HG03565 (cell line): ENCODE data around the gene APOB.

Experiments used
- ATAC-seq: cut with Tn5 transposase; IDR thresholded peaks from one replicate; pipeline ENCODE4 v1.9.1; 2021; ENCODE audit warnings: mild to moderate bottlenecking, moderate library complexity; ENCODE audit not compliant: unreplicated experiment

APOB gene

DNA sequence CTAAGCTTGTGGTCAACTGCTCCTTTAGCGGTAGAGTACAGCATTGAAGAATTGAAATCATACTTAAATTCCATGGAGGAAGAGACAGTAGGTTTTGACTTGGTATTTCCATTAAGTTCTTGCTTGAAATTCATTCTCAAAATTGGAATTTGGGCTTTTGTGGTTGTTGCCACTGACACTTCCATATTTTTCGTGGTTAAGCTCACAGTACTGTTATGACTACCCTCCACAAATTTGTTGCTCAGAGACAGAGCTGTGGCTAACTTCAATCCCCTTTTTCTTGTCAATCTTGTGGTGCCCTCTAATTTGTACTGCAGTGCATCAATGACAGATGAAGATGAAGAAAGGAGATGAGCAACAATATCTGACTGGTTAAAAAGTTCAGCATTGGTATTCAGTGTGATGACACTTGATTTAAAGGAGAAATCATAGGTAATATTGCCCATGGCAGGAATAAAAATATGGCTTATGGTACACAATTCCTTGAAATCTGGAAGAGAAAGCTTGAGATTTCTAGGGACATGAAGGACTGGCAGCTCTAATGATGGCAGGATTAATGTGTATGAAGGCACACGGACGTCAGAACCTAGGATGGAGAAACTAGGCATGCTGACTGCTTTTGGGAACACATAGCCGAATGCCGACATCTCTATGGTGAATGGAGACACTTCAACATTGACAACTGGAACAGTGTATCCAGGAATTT, 37.3 kb downstream of the APOB start:
- no peak for ATAC-seq

DNA sequence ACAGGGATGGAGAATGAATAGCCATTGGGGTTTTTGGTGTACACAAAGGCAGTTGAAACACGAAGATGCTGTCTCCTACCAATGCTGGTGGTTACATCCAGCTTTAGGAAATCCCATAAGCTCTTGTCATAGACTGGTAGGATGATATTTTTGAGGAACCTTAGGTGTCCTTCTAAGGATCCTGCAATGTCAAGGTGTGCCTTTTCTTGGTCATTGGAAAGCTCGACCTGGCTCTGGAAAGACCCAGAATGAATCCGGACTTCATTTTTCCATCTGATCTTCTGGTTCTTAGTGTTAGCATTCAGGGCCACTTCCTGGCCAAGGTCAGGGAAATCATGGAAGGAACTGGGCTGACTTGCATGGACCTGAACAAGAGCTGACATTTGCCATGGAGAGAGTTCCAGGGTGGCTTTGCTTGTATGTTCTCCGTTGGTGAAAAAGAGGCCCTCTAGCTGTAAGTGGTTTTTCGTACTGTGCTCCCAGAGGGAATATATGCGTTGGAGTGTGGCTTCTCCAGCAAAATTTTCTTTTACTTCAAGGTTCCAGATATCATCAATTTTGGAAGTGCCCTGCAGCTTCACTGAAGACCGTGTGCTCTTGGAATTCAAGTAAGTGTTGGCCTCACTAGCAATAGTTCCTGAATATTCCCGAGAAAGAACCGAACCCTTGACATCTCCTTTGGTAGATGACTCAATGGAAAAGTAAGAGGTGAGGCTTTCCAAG, 38.0 kb downstream of the APOB start:
- ATAC-seq = no peak

DNA sequence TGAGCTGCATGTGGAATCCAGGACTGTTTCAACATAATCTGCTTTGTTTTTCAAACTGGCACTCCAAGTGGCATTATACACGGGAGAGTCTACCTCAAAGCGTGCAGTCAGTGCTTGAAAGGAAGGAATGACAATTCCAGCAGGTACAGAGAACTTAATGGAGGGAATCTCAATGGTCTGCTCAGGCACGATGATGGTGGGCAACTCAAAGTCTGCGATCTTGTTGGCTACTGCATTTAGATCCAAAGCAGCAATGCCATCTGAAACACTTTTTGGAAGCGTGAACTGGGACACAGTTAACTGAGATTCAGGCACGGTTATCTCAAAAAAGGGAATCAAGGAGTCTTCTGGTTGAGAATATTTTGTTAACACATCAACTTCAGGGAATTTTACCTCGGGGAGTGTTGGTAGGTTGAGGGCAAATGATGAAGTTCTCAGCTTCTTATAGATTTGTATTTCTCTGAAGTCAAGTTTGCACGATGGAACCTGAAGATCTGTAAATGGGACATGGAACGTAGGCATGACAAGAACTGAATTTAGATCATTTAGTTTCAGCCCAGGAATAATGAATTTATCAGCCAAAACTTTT, 38.7 kb downstream of the APOB start:
- no peak for ATAC-seq

DNA sequence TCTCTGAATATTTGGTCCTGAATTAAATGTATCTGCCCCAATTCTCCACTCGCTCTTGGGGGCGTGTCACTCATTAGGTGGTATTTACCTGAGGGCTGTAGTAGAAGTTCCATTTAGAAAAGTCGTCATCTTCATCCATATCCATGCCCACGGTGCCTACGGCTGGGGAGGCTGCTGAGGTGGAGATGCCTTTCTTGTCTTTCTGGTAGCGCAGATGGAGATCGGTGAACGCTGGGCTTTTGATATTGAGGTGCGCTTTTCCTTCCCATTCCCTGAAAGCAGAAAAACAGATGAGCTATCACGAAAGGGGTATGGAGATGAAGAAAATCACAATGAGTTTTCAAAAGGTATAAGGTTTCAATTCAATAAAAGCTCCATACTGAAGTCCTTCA, 39.7 kb downstream of the APOB start:
- ATAC-seq = no peak

DNA sequence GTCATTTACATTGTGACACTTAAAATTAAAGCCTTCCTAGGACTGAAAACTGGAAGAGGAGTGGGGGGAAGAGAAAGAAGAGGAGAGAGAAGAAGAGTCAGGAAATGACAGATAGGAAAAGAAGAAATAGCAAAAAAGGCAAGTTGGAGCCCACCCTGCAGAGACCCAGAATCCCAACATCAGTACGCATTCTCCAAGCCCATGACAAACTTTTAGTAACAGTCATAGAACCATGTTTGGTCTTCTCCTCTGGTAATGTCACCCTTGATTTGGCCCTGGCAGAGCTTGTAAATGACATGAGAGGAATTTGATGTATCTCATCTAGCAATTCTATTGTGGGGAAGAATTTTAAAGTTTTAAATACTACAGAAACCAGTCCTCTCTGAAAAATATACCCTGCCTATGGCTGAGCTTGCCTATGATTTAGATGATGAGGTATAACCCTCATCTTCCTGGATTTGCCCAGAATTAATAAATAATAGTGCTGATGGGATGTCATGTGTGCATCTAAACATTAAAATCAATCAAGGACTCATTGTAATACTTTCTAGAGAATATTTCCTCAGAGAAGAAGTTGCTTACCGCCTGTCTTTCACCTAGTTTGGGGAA, 40.2 kb downstream of the APOB start:
- ATAC-seq = no peak

DNA sequence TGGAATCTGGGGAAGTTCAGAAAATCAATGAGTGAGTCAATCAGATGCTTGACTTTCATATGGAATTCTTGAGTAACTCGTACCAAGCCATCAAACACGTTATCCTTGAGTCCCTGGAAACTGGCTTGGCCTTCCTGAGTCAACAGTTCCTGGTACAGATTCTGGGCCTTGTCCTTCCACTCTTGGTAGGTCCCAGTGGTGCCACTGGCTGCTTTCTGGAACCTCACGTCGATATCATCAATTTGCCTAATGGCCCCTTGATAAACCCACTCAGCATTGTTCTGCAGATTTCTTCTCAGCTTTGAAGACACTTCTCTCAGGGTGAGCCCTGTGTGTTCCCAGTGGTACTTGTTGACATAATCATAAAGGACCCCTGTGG, 41.1 kb downstream of the APOB start:
- no peak for ATAC-seq

DNA sequence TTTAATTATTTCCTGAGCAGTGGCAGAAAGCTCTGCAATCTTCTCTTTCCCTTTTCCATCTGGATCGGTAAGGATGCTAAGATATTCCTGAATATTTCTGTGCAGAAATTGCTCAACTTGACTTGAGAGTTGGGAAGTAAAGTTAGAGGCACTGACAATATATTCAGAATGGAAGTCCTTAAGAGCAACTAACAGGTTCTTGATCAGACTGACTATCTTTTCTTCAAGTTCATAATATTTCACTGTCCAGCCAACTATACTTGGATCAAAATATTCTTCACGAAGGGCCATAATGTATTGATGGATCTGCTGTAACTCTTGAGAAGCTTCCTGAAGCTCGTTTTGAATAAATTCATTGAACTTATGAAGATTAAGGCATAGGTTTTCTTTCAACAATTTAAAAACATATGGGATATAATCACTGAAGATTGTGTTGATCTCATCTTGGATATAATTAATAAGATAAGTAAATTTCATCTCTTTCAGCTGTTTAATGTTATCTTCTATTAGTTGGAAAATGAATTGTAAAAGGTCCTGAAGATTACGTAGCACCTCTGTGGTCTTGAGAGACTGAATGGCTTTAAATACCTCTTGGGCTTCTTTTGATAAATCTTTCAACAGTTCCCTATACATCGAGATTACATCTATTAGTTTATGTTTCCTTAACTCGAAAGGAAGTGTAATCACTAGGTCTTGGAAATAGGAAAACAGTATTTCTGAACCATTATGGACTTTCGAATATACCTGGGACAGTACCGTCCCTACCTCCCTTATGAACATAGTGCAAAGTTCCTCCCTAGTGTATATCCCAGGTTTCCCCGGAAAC, 41.7 kb downstream of the APOB start:
- no peak for ATAC-seq

DNA sequence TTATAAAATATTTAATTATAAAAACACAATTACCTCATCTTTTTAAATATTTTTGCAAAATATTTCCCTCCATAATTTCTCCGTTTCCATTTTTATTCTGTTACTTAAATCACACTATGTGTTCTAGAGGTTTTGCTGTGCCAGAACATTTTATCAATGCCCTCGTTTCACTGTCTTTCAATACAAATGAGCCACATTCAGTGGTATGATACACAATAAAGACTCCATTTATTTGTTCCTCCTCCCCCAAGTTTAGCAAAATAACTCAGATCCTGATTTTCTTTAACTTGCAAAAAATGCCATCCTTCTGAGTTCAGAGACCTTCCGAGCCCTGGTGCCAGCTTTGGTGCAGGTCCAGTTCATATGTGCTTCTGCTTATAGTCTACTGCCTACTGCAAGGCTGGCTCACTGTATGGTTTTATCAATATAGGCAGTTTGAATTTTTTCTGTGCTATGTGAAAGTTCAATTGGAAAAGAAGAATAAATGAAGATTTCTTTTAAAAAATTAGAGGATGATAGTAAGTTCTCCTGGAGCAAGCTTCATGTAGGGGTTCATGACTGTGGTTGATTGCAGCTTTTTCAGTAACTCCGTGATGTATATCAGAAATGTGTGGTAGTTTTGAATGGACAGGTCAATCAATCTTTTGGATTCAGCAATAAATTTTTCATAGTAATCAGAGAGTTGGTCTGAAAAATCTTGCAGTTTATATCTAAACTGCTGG, 42.5 kb downstream of the APOB start:
- no peak for ATAC-seq

DNA sequence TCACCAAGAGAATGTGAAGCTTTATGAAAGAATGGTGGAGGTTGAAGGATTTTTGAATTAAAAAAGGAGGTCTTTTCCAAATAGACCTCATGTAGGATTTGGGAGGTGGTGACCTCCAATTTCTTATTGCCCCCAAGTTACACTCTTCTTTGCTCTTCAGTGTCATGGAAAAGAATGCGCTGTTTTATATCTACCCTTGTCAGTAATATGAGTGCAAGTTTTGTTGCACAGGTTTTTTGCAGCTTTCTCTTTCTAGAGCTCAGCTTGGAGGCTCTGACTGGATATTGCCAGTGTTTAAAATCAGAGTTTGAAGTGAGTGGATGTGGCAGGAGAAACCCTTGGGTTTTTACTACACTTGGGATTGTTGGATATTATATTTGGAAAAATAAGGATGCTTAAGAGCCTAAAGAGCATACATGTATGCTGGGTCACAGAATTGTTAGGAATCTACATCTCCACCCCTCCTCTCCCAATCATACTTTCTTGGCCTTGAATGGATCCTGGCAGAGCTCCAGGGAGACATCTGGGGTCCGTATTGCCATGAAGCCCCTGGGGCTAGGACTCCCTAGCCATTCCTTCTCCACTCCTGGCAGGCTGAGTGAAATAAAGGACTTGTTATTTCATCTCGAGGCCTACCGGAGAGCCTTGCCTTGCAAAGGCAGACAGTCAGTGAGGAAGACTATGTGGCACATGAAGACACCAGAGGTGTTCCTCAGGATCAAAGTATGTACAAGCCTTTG, 43.8 kb downstream of the APOB start:
- no peak for ATAC-seq

DNA sequence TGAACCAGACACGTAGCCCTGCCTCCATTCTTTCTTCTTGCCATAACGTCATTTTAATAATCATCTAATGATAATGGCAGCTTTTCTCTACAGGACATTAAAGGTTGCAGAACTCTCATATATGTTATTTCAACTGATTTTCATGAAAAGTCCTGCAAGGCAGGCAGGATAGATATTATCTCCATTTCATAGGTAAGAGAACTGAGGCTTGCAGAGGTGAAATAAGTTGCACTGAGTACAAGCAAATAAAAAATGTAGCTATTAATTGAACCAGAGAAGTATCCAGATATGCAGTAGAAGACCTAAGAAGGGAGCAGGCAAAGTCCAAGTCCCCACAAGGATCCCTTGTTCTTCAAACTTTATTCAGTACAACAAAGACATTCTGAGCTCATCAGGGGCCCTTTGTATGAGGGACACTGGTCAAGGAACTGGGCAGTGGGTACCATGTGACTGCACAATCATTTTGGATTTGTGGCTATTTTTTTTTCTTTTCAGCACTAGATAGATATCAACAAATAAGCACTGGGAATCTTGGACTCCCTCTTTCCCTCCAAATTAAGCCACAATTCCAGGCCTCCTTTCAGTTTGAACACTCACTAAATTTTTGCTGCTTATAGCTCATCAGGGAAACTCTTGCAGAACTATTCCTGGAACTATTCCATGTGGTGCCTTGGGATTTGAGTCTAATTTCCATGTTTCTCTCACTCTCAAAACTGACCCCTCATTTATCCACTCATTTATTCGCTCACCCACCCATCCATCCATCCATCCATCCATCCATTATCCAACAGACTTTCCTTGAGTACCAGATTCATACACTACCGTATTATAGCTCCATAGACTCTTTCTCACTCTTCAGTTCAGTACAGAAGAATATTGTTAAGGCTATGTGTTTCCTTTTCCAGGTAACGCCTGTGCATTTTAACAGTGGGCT, 44.6 kb downstream of the APOB start:
- no peak for ATAC-seq

DNA sequence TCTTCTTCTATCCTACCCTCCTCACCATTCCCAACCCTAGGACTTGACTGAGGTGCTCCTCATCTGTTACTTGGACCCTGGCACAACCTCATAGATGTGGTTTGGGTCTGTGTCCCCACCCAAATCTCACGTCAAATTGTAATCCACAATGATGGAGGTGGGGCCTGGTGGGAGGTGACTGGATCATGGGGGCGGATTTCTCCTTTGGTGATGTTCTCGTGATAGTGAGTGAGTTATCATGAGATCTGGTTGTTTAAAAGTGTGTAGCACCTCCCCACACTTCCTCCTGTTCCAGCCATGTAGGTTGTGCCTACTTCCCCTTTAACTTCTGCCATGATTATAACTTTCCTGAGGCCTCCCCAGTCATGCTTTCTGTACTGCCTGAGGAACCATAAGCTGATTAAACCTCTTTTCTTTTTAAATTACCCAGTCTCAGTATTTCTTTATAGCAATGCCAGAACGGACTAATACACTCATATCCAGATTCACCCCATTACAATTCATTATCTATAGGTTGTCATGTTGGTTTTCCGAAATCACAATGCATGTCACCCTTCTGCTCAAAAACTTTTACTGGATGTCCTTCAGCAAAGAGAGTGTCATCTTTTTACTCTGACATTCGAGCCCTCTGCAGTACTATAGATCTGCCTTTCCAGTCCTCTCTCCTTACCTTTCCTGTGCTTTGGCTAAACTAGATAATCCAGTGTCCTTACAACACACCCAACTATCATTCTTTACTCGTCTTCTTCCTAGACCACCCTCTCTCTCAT, 45.7 kb downstream of the APOB start:
- ATAC-seq = no peak

DNA sequence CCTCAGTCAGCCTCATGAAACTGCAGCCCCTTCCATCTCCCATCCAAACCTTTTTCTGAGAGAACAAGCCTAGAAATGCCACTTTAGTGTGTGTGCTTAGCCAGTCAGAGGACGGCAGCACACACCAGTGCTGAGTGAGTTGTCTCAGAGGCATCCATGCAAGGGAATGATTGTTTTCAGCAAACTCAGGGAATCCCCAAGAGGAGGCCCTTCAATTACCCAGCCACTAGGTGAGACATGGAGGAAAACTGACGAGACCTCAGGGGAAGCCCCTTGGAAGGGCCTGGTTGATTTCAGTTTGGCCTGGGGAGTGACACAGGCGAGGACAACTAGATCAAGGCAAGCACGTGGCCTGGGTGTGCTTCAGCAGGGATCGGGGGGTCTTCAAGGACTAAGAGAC, 49.7 kb downstream of the APOB start:
- ATAC-seq = no peak

DNA sequence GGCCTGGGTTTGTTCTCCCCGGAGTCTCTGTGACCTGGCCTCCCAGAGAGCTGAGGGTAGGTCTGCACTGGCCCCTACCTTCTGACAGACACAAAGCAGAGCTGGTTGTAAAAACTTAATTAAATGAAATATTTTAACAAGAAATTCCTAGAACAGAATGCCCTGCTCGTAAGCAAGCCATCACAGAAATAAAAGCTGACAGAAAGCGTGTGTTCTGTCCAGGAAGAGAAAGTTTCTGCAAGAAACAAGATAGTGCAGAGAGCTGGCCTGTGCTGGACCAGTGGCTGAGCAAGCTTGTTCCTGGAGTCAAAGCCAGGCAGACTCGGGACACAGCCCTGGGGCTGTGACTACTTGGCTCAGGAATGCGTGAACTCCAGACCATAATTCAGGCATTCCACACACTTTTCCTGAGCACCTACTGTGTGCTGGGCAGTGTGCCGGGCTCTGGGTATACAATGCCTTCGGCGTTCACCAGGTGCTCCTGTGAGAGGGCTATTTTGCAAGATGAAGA, 51.6 kb downstream of the APOB start:
- no peak for ATAC-seq

DNA sequence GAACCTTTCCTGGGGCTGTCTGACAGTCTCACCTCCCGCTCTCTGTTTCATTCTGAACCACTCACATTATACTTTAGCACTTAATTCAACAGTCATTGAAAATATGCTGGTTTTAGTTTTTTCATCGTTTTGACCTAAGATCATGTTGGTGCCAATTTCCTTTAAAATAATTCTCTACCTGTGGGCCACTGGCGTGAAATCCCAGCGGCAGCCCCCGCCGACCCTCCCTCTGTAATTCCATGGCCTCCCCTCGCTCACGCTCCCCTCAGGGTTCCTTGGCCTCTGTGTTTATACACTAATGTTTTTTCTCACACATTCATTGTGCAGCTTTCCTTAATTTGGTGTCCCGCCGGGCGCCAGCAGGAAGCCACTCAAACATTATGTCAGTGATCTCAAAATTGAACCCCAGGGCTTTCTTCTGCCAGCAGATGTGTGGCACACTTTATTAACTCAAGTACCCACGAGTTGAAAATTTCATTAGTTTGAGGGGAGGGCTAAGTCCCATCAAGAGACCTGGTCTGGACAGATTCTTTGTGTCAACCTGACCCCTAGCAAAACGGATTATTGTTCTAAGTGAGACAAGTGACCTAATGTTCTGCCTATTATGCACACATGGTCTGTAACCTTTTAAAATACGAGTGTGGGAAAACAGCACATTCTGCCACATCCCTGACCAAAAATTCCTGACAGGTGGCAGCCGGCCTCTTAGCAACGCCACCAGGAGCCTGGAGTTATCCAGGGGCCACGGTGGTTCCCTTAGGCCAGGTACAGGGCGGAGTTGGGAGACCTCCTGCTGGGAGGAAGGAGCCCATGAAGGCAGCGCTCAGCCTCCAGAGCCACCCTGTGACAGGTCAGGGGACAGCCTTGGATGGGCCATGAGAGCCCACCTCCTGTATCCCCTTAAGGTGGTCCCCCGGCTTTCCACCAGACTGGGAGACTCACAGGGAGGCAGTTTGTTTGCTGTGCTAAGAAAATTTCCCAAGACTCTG, 53.1 kb downstream of the APOB start:
- ATAC-seq = no peak

DNA sequence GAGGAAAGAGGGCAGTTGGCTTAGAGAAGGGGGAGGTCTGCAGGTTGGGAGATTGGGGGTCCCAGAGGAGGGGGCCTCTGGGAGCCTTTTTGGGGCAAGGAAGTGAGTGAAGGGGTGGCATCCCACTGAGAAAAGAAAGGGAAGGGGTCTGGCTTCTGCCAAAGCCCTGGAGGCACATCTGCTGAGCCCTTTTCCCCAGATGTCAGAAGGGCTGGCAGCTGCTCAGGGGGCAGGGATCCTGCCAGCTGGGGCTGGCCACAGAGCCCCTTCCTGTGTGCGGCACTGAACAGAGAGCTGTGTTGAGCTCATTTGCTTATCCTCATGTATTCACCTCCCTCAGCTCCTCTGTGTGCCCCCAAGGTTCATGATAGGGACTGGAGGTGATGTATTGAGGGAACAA, 54.5 kb downstream of the APOB start:
- ATAC-seq = no peak

DNA sequence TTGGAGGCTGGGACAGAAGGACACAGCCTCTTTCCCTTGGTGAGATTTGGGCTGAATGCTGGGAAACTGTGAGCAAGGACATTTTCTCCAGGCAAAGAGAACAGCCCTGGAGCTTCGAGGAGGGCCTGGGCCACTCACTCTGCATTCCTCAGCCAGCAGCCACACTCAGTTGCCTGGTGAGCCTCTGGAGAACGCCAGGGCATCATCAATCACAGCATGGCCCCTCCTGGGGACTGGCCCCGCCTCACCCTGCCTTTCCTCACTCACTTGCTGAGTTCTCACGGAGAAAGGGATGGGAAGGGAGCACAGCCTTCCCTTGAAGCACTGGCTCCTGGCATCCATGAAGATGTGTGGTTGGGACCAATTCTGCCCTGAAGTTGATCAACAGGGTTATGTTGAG, 55.0 kb downstream of the APOB start:
- no peak for ATAC-seq
